Dedifferentiated amniotic fluid mesenchymal stem cell (primary cell): Measurements from ENCODE around the gene AGPS.
"Not testable (repeated sequence)": the region's sequence is repeated elsewhere in the genome, so short reads cannot be mapped to it uniquely, and the experiment has no call there.

Experiments
- DNase-seq: peaks from one replicate; pipeline ENCODE4 v3.0.0-alpha.2; 2016; ENCODE audit errors: extremely low spot score

Gene AGPS

DNA sequence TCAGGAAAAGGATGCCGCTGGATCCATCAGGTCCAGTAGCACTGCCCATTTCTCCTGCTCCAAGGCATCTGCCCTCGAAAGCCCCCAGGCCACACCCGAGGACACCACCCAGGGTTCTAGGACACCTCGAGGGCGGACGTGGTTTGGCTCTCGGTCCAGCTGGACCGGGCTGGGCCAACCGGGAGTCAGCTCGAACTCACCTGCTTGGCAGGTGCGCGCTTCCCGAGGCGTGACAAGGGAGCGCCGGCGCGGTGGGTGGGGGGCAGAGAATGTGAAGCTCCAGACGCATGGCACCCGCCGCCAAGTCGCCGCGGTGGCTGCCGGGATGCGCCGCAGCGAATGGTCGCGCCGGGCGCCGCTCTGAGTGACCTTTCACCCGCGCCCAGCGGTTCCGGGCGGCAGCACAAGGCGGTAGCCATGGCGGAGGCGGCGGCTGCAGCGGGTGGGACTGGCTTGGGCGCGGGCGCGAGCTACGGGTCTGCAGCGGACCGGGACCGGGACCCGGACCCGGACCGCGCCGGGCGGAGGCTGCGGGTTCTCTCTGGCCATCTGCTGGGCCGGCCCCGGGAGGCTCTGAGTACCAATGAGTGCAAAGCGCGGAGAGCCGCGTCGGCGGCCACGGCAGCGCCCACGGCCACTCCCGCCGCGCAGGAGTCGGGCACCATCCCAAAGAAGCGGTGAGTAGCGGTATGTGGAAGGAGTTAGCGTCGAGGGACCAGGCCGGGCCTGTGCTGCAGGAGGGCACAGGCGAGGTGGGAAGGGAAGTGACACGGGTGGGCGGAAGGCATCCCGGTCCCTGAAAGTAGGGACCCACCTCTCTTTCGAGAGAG lies at the start of gene AGPS:
Gene AGPS, plus strand, starts transcription at position 401 of the 830 bp plus-strand sequence. Its CDS starts 17 bp downstream, at position 418.
- peak; percentile 44 for DNase-seq

DNA sequence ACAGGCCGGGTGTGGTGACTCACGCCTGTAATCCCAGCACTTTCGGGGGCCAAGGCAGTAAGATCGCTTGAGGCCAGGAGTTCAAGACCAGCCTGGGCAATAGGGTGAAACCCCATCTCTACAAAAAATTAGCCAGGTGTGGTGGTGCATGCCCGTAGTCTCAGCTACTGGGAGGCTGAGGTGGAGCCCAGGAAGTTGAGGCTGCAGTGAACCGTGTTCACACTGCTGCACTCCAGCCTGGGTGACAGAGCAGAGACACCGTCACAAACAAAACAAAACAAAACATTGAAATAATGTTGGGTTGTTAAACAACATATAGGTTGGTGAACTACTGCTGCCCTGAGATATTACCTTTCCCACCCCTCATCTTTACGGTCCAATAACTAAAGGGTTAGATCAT lies 48.8 kb upstream of the AGPS start:
- DNase-seq: no peak

DNA sequence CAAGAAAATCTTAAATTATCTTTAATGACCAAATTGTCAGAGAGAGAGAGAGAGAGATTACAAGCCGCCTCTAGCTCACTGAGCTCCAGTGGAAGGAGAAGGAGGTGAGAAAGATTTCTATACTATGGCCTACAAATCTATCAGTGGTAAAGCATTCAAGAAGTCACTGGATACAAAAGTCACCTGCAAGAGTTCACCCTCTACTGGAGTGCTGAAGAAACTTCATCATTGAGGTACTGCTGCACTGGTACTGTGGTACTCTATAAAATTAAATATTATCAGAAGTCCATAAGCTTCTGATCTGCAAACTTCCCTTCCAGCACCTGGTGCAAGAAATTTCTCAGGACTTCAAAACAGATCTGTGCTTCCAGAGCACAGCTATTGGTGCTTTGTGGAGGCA lies 48.3 kb upstream of the AGPS start:
- no peak for DNase-seq

DNA sequence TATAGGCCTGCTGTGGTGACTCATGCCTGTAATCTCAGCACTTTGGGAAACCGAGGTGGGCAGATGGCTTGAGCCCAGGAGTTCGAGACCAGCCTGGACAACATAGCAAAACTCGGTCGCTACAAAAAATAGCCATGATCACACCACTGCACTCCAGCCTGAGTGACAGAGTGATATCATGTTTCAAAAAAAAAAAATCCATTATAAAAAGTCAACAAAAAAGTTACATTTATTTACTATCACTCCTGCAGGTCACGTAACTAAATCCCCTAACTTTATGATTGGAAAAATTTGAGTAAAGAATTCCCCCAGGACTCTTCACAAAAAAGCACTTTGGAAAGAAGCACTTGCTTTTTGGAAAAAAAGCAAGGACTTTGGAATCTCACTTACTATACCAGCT lies 46.4 kb upstream of the AGPS start:
- DNase-seq: no peak

DNA sequence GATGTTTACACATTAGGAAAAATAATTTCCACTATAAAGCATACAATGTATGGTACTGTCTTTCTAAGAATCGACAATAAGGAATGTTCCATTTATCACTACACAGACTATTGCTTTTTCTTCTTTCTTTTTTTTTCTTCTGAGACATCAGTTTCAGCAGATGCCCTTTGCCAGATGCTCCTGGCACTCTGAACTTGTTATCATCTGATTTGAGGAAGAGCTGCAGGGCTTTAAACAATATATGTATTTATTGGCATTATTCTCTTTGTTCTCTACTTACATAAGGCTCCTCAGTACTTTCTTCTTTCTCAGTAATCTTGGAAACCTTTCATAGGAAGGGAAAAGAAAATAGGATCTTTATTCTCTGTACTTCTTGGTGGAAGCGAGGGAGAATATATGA lies 45.0 kb upstream of the AGPS start:
- DNase-seq: no peak

DNA sequence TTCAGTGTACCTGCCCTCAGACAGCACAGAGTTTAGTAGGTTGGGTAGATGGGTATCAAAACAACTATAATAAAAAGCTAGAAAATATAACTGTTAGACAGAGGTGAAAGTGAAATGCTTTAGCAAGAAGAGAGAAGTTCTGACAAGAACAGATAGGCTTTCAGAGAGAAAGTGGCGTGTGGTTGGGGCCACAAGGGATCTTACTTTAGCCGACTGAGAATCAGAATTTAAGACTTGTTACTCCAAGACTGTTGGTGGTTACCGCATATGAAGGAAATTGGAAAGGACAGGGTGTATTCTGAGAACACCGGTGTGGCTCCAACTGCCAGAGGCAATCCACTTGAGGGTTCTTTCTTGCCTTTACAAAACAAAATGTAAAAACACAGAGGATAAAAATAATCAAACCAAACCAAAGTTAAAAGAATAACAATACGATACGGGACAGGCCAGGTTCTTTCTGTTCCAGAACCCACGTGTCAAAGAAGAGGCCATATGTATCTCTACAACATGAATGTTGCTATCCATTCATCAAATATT lies 44.4 kb upstream of the AGPS start:
- no peak for DNase-seq

DNA sequence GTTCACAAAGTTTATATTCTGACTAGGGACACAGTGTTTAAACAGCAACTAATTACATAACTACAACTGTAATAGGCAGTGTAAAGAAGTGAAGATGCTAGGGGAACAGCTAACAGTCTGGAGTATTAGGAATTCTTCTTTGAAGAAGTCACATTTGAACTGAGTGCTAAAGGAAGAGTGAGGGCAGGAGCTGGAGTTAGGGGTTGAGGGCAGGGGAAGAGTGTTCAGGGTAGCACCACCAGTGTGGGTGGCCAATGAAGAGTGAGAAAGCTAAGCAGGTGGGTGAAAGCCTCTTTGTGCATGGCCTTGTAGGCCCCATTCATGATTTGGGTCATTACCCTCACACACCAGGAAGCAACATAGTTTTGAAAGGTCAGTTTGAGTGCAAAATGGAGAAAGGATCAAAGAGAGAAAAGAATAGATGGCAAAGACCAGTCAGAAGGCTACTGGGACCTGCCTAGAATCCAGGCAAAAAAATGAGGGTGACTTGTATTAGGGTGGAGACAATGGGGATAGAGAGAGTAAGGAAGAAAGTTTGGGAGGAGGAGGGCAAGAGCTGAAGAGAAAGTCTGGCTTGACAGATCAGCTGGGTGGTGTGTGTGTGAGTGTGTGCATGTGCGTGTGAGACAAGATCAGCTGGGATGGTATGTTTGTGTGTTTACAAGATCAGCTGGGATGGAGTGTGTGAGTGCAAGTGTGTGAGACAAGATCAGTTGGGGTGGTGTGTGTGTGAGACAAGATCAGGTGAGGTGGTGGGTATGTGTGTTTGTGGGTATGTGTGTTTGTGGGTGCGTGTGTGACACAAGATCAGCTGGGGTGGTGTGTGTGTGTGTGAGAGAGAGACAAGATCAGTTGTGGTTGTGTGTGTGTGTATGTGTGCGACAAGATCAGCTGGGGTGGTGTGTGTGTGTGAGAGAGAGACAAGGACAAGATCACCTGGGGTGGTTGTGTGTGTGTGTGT lies 43.6 kb upstream of the AGPS start:
- no peak for DNase-seq

DNA sequence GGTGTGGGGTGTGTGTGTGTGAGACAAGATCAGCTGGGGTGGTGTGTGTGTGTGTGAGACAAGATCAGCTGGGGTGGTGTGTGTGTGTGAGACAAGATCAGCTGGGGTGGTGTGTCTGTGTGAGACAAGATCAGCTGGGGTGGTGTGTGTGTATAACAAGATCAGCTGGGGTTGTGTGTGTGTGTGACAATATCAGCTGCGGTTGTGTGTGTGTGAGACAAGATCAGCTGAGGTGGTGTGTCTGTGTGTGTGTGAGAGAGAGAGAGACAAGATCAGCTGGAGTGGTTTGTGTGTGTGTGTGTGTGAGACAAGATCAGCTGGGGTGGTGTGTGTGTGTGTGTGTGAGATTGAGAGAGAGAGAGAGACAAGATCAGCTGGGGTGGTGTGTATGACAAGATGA lies 41.9 kb upstream of the AGPS start:
- not testable (repeated sequence) for DNase-seq

DNA sequence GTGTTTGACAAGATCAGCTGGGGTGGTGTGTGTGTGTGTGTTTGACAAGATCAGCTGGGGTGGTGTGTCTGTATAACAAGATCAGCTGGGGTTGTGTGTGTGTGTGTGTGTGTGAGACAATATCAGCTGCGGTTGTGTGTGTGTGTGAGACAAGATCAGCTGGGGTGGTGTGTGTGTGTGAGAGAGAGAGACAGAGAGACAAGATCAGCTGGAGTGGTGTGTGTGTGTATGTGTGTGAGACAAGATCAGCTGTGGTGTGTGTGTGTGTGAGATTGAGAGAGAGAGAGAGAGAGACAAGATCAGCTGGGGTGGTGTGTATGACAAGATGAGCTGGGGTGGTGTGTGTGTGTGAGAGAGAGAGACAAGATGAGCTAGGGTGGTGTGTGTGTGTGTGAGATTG lies 41.5 kb upstream of the AGPS start:
- DNase-seq: not testable (repeated sequence)

DNA sequence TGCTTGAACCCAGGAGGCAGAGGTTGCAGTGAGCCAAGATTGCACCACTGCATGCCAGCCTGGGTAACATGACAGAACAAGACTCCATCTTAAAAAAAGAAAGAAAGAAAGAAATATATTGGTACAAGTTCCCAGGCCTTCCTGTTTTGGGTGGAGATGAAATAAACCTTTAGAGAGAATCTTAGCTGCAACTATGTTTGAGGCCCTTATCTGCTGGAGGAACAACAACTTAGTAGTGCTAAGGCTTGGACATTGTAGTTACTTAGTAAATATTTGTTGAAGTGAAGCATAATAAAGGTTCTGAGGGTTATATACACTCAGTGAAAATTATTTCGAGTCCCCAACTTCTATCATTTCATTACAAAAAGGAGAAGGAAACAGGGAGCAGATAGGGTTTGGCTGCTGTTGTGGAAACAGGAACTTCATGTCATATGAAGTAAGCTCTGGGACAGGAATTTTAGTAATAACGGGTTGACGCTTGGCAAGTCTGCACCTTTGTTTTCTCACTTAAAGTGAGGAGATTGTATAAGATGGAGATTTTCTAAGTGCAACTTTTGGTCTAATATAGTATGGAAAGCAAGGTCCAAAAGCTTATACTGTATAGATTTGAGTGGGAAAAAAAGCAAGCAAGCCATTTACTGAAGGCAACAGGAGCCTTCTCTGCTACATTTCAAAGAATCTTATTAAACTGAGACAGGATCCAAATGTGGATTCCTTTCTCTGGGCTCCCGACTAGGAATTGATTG lies 40.0 kb upstream of the AGPS start:
- no peak for DNase-seq

DNA sequence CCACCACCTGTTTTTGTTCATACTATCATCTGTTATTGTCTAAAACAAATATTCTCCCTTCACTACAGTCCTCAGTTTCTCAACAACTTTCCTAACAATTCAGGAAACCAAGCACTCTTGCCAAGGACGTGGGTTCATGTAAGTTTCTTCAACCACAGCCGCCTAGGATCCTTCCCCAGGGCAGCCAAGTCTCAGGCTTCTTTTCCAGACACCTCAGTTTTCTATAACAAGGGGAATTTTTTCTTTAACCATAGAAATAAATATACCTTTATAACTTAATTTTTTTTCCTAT lies 39.4 kb upstream of the AGPS start:
- no peak for DNase-seq

DNA sequence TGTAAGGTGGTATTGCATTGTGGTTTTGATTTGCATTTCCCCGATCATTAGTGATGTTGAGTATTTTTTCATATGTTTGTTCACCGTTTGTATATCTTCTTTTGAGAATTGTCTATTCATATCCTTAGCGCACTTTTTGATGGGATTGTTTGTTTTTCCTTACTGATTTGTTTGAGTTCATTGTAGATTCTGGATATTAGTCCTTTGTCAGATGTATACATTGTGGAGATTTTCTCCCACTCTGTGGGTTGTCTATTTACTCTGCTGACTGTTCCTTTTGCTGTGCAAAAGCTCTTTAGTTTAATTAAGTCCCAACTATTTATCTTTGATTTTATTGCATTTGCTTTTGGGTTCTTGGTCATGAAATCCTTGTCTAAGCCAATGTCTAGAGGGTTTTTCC lies 38.0 kb upstream of the AGPS start:
- DNase-seq: not testable (repeated sequence)

DNA sequence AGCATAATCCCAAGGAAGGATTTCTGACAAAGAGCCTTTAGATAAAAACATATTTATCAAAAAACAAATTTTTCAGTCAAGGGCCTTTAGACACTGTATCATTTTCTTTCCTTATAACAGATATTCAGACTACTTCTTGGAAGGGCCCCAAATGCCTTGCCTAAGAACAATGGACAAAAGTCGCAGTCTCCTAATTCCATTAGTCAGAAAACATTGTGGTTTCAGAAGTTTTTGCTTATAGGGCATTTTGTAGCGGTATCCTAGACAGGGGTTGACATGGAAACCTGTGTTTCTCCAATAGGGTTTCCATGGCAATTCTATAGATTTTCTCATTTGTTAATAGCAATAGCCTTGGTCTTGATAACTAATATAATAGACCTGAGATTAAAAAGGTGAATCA lies 36.7 kb upstream of the AGPS start:
- DNase-seq: no peak

DNA sequence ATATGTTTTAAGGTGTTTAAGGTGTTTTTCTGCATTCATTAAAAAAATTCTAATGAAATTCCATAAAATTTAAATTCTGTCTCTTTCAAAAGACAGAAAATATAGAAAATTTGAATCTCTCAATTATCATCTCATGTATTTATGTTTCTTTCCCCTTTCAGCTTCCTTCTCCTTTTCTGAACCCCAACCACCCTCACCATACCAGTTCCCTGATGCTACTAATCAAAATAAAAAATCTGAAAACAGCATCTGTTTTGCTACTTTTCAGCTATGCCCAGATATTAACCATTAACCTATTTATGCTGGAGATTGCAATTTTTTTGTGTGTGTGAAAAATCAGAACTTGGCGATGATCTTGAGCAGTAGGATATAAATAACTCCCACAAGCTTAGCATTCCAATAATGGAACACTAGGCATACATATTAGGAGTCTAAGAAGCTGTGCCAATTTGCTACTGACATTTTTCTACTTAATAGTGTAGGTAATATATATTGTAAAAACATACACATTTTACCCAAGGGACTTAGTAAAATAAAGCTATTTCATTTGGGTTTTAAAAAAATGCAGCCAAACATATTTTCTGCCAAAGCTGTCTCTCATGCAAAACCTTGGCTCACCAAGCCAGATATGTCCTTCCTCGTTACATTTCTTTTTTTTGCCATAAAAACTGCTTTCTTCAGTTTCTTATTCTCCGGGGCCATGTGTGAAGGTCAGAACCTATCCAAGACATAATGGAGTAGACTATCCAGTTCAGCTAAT lies 32.6 kb upstream of the AGPS start:
- no peak for DNase-seq

DNA sequence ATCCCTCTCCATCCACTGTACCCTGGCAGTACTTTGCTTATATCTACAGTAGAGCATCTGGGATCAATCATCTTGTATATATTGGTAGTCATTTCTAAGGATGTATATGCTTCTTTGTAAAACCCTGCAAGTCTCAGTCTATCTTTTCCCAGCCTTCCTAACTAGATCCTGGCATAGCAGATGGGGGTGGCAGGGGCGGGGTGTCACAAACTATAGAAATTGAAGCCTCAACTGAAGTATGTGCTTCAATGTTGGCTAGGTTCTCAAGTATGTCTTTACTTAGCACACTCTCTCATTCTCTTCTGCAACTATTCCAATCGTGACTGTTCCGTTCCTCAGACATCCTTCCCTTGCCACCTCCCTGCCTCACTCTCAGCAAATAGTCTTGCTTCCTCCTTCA lies 30.1 kb upstream of the AGPS start:
- no peak for DNase-seq

DNA sequence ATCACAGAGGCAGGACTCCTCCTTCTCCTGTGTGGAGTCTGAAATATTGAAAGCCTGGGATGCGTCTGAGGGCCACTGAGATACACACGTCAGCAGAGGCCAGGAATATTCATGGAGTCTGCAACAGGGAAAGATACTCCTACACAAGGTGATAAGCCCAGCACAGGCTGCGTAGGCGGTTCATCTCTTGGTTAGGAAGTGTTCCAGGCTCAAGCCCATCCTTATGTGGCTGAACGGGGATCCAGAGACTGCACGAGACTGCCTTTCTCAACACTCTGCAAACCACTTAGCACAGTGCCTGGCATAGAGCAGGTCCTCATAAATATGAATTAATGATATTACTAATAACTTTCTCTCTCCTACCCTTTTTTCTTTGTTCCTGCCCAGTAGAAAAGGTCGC lies 29.2 kb upstream of the AGPS start:
- no peak for DNase-seq

DNA sequence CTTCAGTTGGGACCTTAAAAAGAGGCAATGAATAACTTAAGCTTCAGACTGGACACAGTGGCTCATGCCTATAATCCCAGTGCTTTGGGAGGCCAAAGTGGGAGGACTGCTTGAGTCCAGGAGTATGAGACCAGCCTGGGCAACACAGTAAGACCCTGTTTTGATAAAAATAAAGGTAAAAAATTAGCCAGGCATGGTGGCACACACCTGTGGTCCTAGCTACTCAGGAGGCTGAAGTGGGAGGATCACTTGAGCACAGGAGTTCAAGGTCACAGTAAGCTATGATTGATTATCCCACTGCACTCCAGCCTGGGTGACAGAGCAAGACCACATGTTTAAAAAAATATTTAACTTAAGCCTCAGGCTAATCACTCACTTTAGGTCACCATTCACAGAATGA lies 26.8 kb upstream of the AGPS start:
- not testable (repeated sequence) for DNase-seq

DNA sequence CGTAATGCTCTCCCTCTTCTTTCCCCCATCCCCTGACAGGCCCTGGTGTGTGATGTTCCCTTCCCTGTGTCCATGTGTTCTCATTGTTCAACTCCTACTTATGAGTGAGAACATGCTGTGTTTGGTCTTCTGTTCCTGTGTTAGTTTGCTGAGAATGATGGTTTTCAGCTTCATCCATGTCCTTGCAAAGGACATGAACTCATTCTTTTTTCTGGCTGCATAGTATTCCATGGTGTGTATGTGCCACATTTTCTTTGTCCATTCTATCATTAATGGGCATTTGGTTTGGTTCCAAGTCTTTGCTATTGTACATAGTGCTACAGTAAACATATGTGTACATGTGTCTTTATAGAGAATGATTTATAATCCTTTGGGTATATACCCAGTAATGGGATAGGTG lies 24.6 kb upstream of the AGPS start:
- DNase-seq: not testable (repeated sequence)

DNA sequence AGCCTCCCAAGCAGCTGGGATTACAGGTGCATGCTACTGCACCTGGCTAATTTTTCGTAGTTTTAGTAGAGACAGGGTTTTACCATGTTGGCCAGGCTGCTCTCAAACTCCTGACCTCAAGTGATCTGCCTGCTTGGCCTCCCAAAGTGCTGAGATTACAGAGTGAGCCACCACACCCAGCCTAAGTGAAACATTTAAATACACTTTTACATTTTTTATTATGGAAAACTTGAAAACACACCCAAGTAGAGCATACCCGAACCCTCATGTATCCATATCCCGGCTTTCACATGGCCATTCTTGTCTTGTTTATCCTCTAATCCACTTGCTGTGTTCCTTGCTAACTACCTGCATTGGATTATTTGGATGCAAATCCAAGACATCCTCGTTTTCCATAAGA lies 13.2 kb upstream of the AGPS start:
- DNase-seq: no peak

DNA sequence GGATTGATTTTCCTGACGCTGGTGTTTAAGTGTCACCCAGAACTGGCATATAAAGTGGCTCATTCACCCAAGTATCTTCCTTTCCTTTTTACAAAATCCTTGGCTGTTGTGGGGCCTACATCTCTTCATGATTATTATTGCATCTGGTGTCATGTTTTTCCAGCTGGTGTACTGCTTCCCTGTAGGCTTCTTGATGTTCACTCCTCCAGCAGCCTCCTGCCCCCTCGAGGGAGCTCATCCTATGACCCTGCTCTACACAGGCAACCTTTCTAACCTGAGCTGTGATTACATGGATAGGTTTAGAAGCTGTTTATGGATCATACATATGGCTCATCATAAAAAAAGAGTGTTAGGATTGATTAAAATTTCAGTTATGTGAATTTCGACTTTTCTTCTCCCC lies 12.4 kb upstream of the AGPS start:
- DNase-seq: no peak

DNA sequence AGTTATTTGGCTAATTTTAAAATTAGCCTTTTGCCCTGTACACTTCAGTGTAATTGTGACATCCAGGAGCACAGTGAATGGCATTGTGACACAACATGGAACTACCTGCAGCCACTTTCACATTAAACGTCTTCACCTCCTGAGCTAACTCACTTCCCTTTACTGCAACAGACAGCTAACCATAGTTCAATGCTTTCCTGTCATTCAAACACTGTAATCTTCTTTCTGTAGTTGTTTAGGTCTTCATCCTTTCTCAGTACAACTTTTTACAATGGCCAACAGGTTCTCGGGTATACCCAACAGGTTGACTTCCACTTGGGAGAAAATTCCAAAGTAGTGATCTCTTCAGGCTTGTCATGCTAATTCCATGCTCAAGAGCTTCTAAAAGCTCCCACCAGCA lies 8.6 kb upstream of the AGPS start:
- no peak for DNase-seq
